MM.1S (cell line): ENCODE measurements around the gene APBB1IP.

Source experiments
- DNase-seq: peaks from one replicate; pipeline ENCODE4 v3.0.0-alpha.2; 2015
- H2AFZ ChIP-seq: fragments of 300-600 bp; sonication (generic); 2 replicates; pipeline ENCODE4 v1.6.0; 2016; ENCODE audit warnings: antibody characterized with exemption, low read length
- H3F3A ChIP-seq: fragments of 300-600 bp; sonication (generic); 2 replicates; pipeline ENCODE4 v1.6.1; 2016; ENCODE audit warnings: mild to moderate bottlenecking, antibody characterized with exemption, low read length, moderate library complexity, mixed read lengths; ENCODE audit not compliant: insufficient read depth
- H3K27ac ChIP-seq: fragments of 300-600 bp; sonication (generic); 2 replicates; pipeline ENCODE4 v1.5.1; 2016; ENCODE audit warnings: mild to moderate bottlenecking, low read length
- H3K27me3 ChIP-seq: fragments of 300-600 bp; sonication (generic); replicated peaks from 2 replicates; pipeline ENCODE4 v1.6.0; 2016; ENCODE audit warnings: low read length; ENCODE audit not compliant: insufficient read depth
- H3K36me3 ChIP-seq: fragments of 300-600 bp; sonication (generic); replicated peaks from 2 replicates; pipeline ENCODE4 v1.6.1; 2016; ENCODE audit warnings: mild to moderate bottlenecking, low read length, mixed read lengths; ENCODE audit not compliant: insufficient read depth
- H3K4me1 ChIP-seq: fragments of 300-600 bp; sonication (generic); 2 replicates; pipeline ENCODE4 v1.6.1; 2016; ENCODE audit warnings: low read length, mixed read lengths
- H3K4me2 ChIP-seq: fragments of 300-600 bp; sonication (generic); 2 replicates; pipeline ENCODE4 v1.6.0; 2016; ENCODE audit warnings: low read depth, low read length
- H3K4me3 ChIP-seq: fragments of 300-600 bp; sonication (generic); 2 replicates; pipeline ENCODE4 v1.5.1; 2016; ENCODE audit warnings: low read length, mixed read lengths
- H3K79me2 ChIP-seq: fragments of 300-600 bp; sonication (generic); 2 replicates; pipeline ENCODE4 v1.6.1; 2016; ENCODE audit warnings: mixed run types, low read length, mixed read lengths
- H3K9ac ChIP-seq: fragments of 300-600 bp; sonication (generic); 2 replicates; pipeline ENCODE4 v1.6.1; 2016; ENCODE audit warnings: low read length, mixed read lengths
- H3K9me2 ChIP-seq: fragments of 300-600 bp; sonication (generic); replicated peaks from 2 replicates; pipeline ENCODE4 v1.6.1; 2016; ENCODE audit warnings: mild to moderate bottlenecking, low read length, mixed read lengths; ENCODE audit not compliant: insufficient read depth
- H3K9me3 ChIP-seq: fragments of 300-600 bp; sonication (generic); replicated peaks from 2 replicates; pipeline ENCODE4 v1.6.1; 2016; ENCODE audit warnings: mild to moderate bottlenecking, low read length, mixed read lengths; ENCODE audit not compliant: insufficient read depth
- H4K20me1 ChIP-seq: fragments of 300-600 bp; sonication (generic); 2 replicates; pipeline ENCODE4 v1.6.1; 2016; ENCODE audit warnings: mild to moderate bottlenecking, low read length, moderate library complexity, mixed read lengths; ENCODE audit not compliant: insufficient read depth
- CTCF ChIP-seq: fragments of 300-600 bp; sonication (generic); IDR thresholded peaks from 2 replicates; pipeline ENCODE4 v1.5.1; 2016; ENCODE audit warnings: antibody characterized with exemption, low read length, mixed read lengths
- EZH2 ChIP-seq: fragments of 300-600 bp; sonication (generic); optimal IDR thresholded peaks from 2 replicates; pipeline ENCODE3; 2017; ENCODE audit warnings: low read depth, mild to moderate bottlenecking, antibody characterized with exemption, low read length, mixed read lengths
- EZH2phosphoT487 ChIP-seq: fragments of 300-600 bp; sonication (generic); IDR thresholded peaks from 2 replicates; pipeline ENCODE4 v1.6.1; 2018; ENCODE audit warnings: antibody characterized with exemption, low read length

The APBB1IP gene

GRCh38 chr10:26508016-26508415, 69.9 kb downstream of the APBB1IP start:
- Histone ChIP-seq H3F3A (no peaks in the 10 kb centered on the region), H3K9ac (no peak overlapping the region), H3K79me2 (no peaks in the 10 kb centered on the region), H3K4me2 (no peak overlapping the region), H2AFZ (no peak overlapping the region), H3K9me3 (no peaks in the 10 kb centered on the region), H3K9me2 (no peaks in the 10 kb centered on the region), H3K27ac (no peak overlapping the region), H3K4me3 (no peak overlapping the region), H4K20me1 (no peaks in the 10 kb centered on the region), H3K27me3 (no peaks in the 10 kb centered on the region), H3K36me3 (no peaks in the 10 kb centered on the region), H3K4me1 (no peaks in the 10 kb centered on the region)
- TF ChIP-seq EZH2 (no peak), EZH2phosphoT487 (no peak), CTCF (no peak)
- DNase-seq, result no peak

GRCh38 chr10:26509307-26509706, 71.2 kb downstream of the APBB1IP start:
- H3K36me3 ChIP-seq, result no peaks in the 10 kb centered on the region

GRCh38 chr10:26513101-26513500, 75.0 kb downstream of the APBB1IP start:
- Histone ChIP-seq H3K79me2 (no peaks in the 10 kb centered on the region), H3K36me3 (no peaks in the 10 kb centered on the region), H3K27me3 (no peaks in the 10 kb centered on the region), H3K4me1 (no peaks in the 10 kb centered on the region), H3F3A (no peaks in the 10 kb centered on the region), H3K27ac (no peak overlapping the region), H3K9me3 (no peaks in the 10 kb centered on the region), H3K9ac (no peak overlapping the region), H3K9me2 (no peaks in the 10 kb centered on the region), H3K4me3 (no peak overlapping the region), H4K20me1 (no peaks in the 10 kb centered on the region), H2AFZ (no peak overlapping the region), H3K4me2 (no peak overlapping the region)
- DNase-seq, result no peak
- TF ChIP-seq CTCF (no peak), EZH2 (no peak), EZH2phosphoT487 (no peak)

More at GRCh38 chr10:26509307-26509706, 71.2 kb downstream of the APBB1IP start:
- no peaks in the 10 kb centered on the region for H4K20me1 ChIP-seq
- no peak overlapping the region for H3K9ac ChIP-seq
- no peaks in the 10 kb centered on the region for H3K9me3 ChIP-seq
- H3K27ac ChIP-seq, result no peak overlapping the region
- H3K9me2 ChIP-seq, result no peaks in the 10 kb centered on the region
- H3K79me2 ChIP-seq, result no peaks in the 10 kb centered on the region
- no peak for DNase-seq
- TF ChIP-seq CTCF (no peak), EZH2phosphoT487 (no peak), EZH2 (no peak)
- no peak overlapping the region for H3K4me2 ChIP-seq
- H3F3A ChIP-seq, result no peaks in the 10 kb centered on the region
- H3K4me1 ChIP-seq, result no peaks in the 10 kb centered on the region
- no peaks in the 10 kb centered on the region for H3K27me3 ChIP-seq
- H3K4me3 ChIP-seq, result no peak overlapping the region
- no peak overlapping the region for H2AFZ ChIP-seq
